Measurements from ENCODE around the gene M6PR. TPM values are rescaled to one million over a fixed set of nuclear protein-coding genes. Genes with fewer than 3 reads are reported as not detected.
"Not testable (repeated sequence)": the region's sequence is repeated elsewhere in the genome, so short reads cannot be mapped to it uniquely, and the experiment has no call there.

The M6PR gene
- polyA plus RNA-seq, 1 donor from 2014 or later: 52.8 TPM

- no peak overlapping the region for H3K9ac ChIP-seq (ENCODE audit: low read length)
- no peaks in the 10 kb centered on the region for H4K20me1 ChIP-seq (ENCODE audit: insufficient read depth)
- no peak for TF ChIP-seq POLR2AphosphoS5 (IDR thresholded peaks at IDR 0.05)
- TF ChIP-seq EZH2 (IDR thresholded peaks at IDR 0.05; ENCODE audit: borderline replicate concordance, insufficient read depth, low read length, poor library complexity, severe bottlenecking): no peak
- TF ChIP-seq RAD21 (conservative IDR thresholded peaks at IDR 0.05): no peak
- TF ChIP-seq REST (IDR thresholded peaks at IDR 0.05; ENCODE audit: borderline replicate concordance): no peak
- TF ChIP-seq EP300 (conservative IDR thresholded peaks at IDR 0.05; ENCODE audit: poor library complexity, severe bottlenecking): no peak
- TF ChIP-seq MXI1 (conservative IDR thresholded peaks at IDR 0.05; ENCODE audit: poor library complexity, severe bottlenecking): no peak
- H3K9me3 ChIP-seq (ENCODE audit: low read length): no peaks in the 10 kb centered on the region
- H3K27me3 ChIP-seq (ENCODE audit: insufficient read depth, low read depth, low read length): no peaks in the 10 kb centered on the region
- H3K79me2 ChIP-seq (replicated peaks; ENCODE audit: insufficient read depth, low read length): peaks cover 19% of the 10 kb centered on the region
- no peak overlapping the region for H3K4me2 ChIP-seq (ENCODE audit: low read length)
- no peak overlapping the region for H3K4me3 ChIP-seq (ENCODE audit: low read length)
- H3K27ac ChIP-seq (ENCODE audit: low read length): no peak overlapping the region
- no peaks in the 10 kb centered on the region for H3K9me2 ChIP-seq (ENCODE audit: insufficient read depth, low read length)
- H2AFZ ChIP-seq (ENCODE audit: low read depth, low read length): no peak overlapping the region
- no peaks in the 10 kb centered on the region for H3K36me3 ChIP-seq (ENCODE audit: insufficient read depth, low read length)
- no peaks in the 10 kb centered on the region for H3F3A ChIP-seq (ENCODE audit: insufficient read depth, low read length, poor library complexity, severe bottlenecking)
Observed at GRCh38 chr12:8941691-8942478, 7.6 kb downstream of the M6PR start.

- H4K20me1 ChIP-seq (ENCODE audit: insufficient read depth); H3F3A ChIP-seq (ENCODE audit: insufficient read depth, low read length, poor library complexity, severe bottlenecking); H3K4me2 ChIP-seq (ENCODE audit: low read length); H3K27me3 ChIP-seq (ENCODE audit: insufficient read depth, low read depth, low read length); H3K27ac ChIP-seq (ENCODE audit: low read length); H3K9me3 ChIP-seq (ENCODE audit: low read length); H2AFZ ChIP-seq (ENCODE audit: low read depth, low read length); H3K9me2 ChIP-seq (ENCODE audit: insufficient read depth, low read length); H3K4me3 ChIP-seq (ENCODE audit: low read length); H3K36me3 ChIP-seq (ENCODE audit: insufficient read depth, low read length); H3K79me2 ChIP-seq (replicated peaks; ENCODE audit: insufficient read depth, low read length); H3K9ac ChIP-seq (ENCODE audit: low read length): not testable (repeated sequence)
Observed at GRCh38 chr12:8937842-8938442, 11.5 kb downstream of the M6PR start.

GRCh38 chr12:8936735-8937134 lies 12.7 kb downstream of the M6PR start:
- Histone ChIP-seq H3K27ac (ENCODE audit: low read length) (no peak overlapping the region), H3K79me2 (replicated peaks; ENCODE audit: insufficient read depth, low read length) (no peaks in the 10 kb centered on the region), H4K20me1 (ENCODE audit: insufficient read depth) (no peaks in the 10 kb centered on the region), H3K4me3 (ENCODE audit: low read length) (no peak overlapping the region), H3K9me2 (ENCODE audit: insufficient read depth, low read length) (no peaks in the 10 kb centered on the region), H3K9me3 (ENCODE audit: low read length) (no peaks in the 10 kb centered on the region), H3K9ac (ENCODE audit: low read length) (no peak overlapping the region), H3K27me3 (ENCODE audit: insufficient read depth, low read depth, low read length) (no peaks in the 10 kb centered on the region), H3K4me2 (ENCODE audit: low read length) (no peak overlapping the region), H2AFZ (ENCODE audit: low read depth, low read length) (no peak overlapping the region), H3K36me3 (ENCODE audit: insufficient read depth, low read length) (no peaks in the 10 kb centered on the region), H3F3A (ENCODE audit: insufficient read depth, low read length, poor library complexity, severe bottlenecking) (no peaks in the 10 kb centered on the region)
- no peak for TF ChIP-seq RAD21 (conservative IDR thresholded peaks at IDR 0.05)
- no peak for TF ChIP-seq MXI1 (conservative IDR thresholded peaks at IDR 0.05; ENCODE audit: poor library complexity, severe bottlenecking)
- no peak for TF ChIP-seq EZH2 (IDR thresholded peaks at IDR 0.05; ENCODE audit: borderline replicate concordance, insufficient read depth, low read length, poor library complexity, severe bottlenecking)
- TF ChIP-seq EP300 (conservative IDR thresholded peaks at IDR 0.05; ENCODE audit: poor library complexity, severe bottlenecking): no peak
- TF ChIP-seq TAF1 (IDR thresholded peaks at IDR 0.05; ENCODE audit: low read depth): no peak
- no peak for TF ChIP-seq CTCF (IDR thresholded peaks at IDR 0.05; ENCODE audit: poor library complexity, severe bottlenecking)
- TF ChIP-seq SMC3 (conservative IDR thresholded peaks at IDR 0.05; ENCODE audit: poor library complexity): no peak
- TF ChIP-seq POLR2AphosphoS5 (IDR thresholded peaks at IDR 0.05): no peak
- no peak for TF ChIP-seq REST (IDR thresholded peaks at IDR 0.05; ENCODE audit: borderline replicate concordance)
